Measurements from ENCODE around the gene KRTAP13-1. TPM values are rescaled to one million over a fixed set of nuclear protein-coding genes. Genes with fewer than 3 reads are reported as not detected.

Gene KRTAP13-1
- total RNA-seq, 2 experiments from 2014 or later: not detected

GRCh38 chr21:30444204-30444603 is 48.4 kb downstream of the KRTAP13-1 start:
- Mint-ChIP-seq H3K9me3 (no peaks in the 10 kb centered on the region), H3K27me3 (no peaks in the 10 kb centered on the region), H3K4me3 (no peak overlapping the region), H3K27ac (no peak overlapping the region), H3K4me1 (ENCODE audit: low read depth) (no peaks in the 10 kb centered on the region), H3K36me3 (ENCODE audit: low read depth) (no peaks in the 10 kb centered on the region)
- Histone ChIP-seq H3K4me1 (ENCODE audit: insufficient read depth, low read length) (no peaks in the 10 kb centered on the region), H3K4me3 (ENCODE audit: low read length) (no peak overlapping the region), H3K36me3 (ENCODE audit: insufficient read depth, low read length) (no peaks in the 10 kb centered on the region), H3K27me3 (ENCODE audit: control insufficient read depth in 1 of 2, insufficient read depth in 2 of 2, low read length in 2 of 2) (peaks cover 0 to 6% of the 10 kb centered on the region in 2 experiments), H3K9me3 (ENCODE audit: control insufficient read depth in 1 of 2, insufficient read depth in 1 of 2, low read length in 2 of 2) (no peaks in the 10 kb centered on the region), H3K27ac (ENCODE audit: low read depth in 1 of 2, low read length in 2 of 2) (no peak overlapping the region)
- no peak for DNase-seq
- no peak for ATAC-seq (ENCODE audit: poor library complexity)
- TF ChIP-seq CTCF (IDR thresholded peaks at IDR 0.05): no peak
- intact Hi-C loops (cut with DNase I, micrococcal nuclease): no loop called here
- ChIA-PET POLR2A (no interaction called here), CTCF (no interaction called here)

Small RNAs within 50 kb of the gene (microRNA-seq; reads per million reads assigned to microRNA genes)
- gene MIR4327 (ENCODE audit: borderline microRNAs expressed, borderline replicate concordance): not detected

Other genes starting within 250 kb of the KRTAP13-1 start
- gene CLDN17, start 229.2 kb upstream of the KRTAP13-1 start, total RNA-seq: not detected
- gene CLDN8, start 179.9 kb upstream of the KRTAP13-1 start, total RNA-seq: not detected
- gene KRTAP24-1, start 113.1 kb upstream of the KRTAP13-1 start, total RNA-seq: not detected
- gene KRTAP25-1, start 106.5 kb upstream of the KRTAP13-1 start, total RNA-seq: not detected
- gene KRTAP26-1, start 75.7 kb upstream of the KRTAP13-1 start, total RNA-seq: not detected
- not detected for gene KRTAP27-1, start 58.3 kb upstream of the KRTAP13-1 start, total RNA-seq
- gene KRTAP23-1, start 47.4 kb upstream of the KRTAP13-1 start, total RNA-seq: not detected
- not detected for gene KRTAP13-2, start 23.8 kb upstream of the KRTAP13-1 start, total RNA-seq
- not detected for gene KRTAP13-3, start 29.9 kb downstream of the KRTAP13-1 start, total RNA-seq
- not detected for gene KRTAP13-4, start 34.2 kb downstream of the KRTAP13-1 start, total RNA-seq
- gene KRTAP15-1, start 44.2 kb downstream of the KRTAP13-1 start, total RNA-seq: not detected
- not detected for gene KRTAP19-1, start 84.3 kb downstream of the KRTAP13-1 start, total RNA-seq
- gene KRTAP19-2, start 91.4 kb downstream of the KRTAP13-1 start, total RNA-seq: not detected
- not detected for gene KRTAP19-3, start 96.0 kb downstream of the KRTAP13-1 start, total RNA-seq
- gene KRTAP19-4, start 101.1 kb downstream of the KRTAP13-1 start, total RNA-seq: not detected
- gene KRTAP19-5, start 106.1 kb downstream of the KRTAP13-1 start, total RNA-seq: not detected
- gene KRTAP19-6, start 145.8 kb downstream of the KRTAP13-1 start, total RNA-seq: not detected
- not detected for gene KRTAP19-7, start 165.3 kb downstream of the KRTAP13-1 start, total RNA-seq
- not detected for gene KRTAP22-2, start 194.4 kb downstream of the KRTAP13-1 start, total RNA-seq
- gene KRTAP6-3, start 196.4 kb downstream of the KRTAP13-1 start, total RNA-seq: not detected
- gene KRTAP6-2, start 202.9 kb downstream of the KRTAP13-1 start, total RNA-seq: not detected
- gene KRTAP22-1, start 205.1 kb downstream of the KRTAP13-1 start, total RNA-seq: not detected
- gene KRTAP6-1, start 217.9 kb downstream of the KRTAP13-1 start, total RNA-seq: not detected
- not detected for gene KRTAP20-1, start 220.4 kb downstream of the KRTAP13-1 start, total RNA-seq
- not detected for gene KRTAP20-4, start 224.6 kb downstream of the KRTAP13-1 start, total RNA-seq
- gene KRTAP20-2, start 239.2 kb downstream of the KRTAP13-1 start, total RNA-seq: not detected
- gene KRTAP20-3, start 246.8 kb downstream of the KRTAP13-1 start, total RNA-seq: not detected

Measured in CD4-positive, alpha-beta T cell (primary cell).